GM19035 (cell line): ENCODE results near the gene RGS6.

Source experiments
- ATAC-seq: cut with Tn5 transposase; IDR thresholded peaks from one replicate; pipeline ENCODE4 v1.9.1; 2021; ENCODE audit not compliant: unreplicated experiment

RGS6 gene

GRCh38 chr14:72222046-72222445 lies 289.8 kb downstream of the RGS6 start:
- no peak for ATAC-seq

DNA sequence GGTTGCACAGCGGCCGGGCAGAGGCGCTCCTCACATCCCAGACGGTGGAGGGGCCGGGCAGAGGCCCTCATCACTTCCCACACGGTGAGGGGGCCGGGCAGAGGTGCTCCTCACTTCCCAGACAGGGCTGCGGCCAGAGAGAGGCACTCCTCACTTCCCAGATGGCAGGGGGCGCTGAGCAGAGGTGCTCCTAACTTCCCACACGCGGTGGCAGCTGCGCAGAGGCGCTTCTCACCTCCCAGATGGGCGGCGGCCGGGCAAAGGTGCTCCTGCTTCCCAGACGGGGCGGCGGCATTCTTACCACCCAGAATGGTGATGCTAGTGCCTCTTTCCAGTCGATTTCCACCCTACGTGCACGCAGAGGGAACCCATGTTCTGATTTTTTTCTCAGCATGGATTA lies 304.4 kb downstream of the RGS6 start:
- ATAC-seq, result no peak

GRCh38 chr14:72237722-72238666 lies 305.8 kb downstream of the RGS6 start:
- ATAC-seq, result no peak

DNA sequence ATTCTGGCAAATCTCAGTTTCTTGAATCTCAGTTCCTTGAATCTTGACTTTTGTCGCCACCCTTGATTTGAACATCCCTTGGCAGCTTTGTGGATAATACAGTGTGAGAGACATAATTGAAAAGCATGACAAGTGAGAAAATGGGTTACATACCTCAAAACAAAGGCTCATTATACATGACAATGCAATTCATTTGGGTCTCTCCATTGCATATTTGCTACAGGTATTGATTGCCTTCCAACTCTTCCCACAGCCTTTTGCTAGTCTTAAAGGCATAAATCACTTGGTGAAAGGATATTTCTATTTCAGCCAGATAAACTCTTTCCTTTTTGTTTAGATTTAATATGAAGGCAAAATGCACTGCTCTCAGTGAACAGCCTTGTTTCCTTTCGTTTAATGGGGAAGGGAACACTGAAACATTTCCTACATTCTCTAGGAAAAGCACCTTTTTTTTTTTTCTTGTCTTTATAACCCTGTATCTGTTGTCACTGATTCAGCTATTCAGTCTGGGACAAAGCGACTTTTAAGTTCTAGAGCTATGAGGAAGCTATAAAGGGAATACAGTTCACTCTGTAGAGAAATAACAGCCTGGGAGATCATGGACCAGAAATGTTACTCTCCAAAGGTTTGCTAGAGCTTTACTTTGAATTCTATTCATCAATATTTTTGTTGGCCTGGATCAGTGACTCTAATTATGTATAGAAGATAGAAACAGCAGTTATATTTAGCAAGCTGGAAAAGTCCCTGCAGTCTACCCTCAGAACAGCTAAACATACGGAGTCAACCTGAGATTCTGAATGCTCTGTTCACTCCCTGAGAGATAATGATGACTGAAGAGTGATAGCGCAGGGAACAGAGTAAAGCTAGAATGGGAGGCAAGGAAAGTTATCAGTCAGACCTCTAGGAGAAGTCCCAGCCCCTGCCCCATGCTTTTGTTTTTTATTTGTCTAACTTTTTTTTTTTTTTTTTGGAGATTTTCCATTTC lies 311.4 kb downstream of the RGS6 start:
- no peak for ATAC-seq

GRCh38 chr14:72247896-72248465 lies 315.8 kb downstream of the RGS6 start:
- ATAC-seq, result no peak

DNA sequence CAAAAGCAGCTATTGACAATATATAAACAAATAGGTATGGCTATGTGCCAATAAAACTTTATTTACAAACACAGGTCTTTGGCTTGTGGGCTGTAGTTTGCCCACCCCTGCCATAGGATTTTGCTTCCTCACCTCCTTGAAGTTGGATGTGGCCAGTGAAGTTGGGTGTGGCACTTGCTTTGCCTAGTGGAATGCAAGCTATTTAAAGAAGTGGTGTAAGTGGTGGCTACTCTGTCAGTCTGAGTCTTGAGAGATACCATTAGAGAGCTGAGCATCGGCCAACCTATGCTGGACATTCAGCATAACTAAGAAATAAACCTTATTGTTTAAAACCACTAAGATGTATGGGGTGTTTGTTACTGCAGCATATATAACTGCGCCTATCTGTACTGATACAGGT lies 321.3 kb downstream of the RGS6 start:
- no peak for ATAC-seq

- ATAC-seq, result no peak
These were observed 322.1 kb downstream of the RGS6 start for GRCh38 chr14:72254202-72254936.

- no peak for ATAC-seq
These were observed 322.8 kb downstream of the RGS6 start for GRCh38 chr14:72254937-72255472.

GRCh38 chr14:72256055-72256454 lies 323.8 kb downstream of the RGS6 start:
- ATAC-seq, result no peak

DNA sequence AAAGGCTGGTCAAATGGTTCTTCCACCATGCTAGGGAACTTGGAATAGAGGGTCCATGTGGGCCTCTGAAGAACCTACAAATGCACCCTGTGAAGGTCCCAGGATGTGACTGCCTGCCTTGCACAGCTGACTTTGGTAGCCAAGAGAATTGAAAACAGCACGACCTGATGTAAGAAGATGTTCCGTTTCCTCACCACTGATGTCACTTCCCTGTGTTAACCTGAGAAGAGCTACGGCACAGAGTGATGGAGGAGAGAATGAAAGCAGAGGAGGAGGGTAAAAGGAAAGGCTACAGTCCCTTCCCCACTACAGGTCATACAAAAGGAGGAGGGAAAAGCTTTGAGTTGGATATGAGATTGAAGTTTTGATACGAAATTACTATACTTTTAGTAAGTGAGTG lies 328.8 kb downstream of the RGS6 start:
- ATAC-seq, result no peak

- no peak for ATAC-seq
These were observed 330.5 kb downstream of the RGS6 start for GRCh38 chr14:72262771-72263170.

DNA sequence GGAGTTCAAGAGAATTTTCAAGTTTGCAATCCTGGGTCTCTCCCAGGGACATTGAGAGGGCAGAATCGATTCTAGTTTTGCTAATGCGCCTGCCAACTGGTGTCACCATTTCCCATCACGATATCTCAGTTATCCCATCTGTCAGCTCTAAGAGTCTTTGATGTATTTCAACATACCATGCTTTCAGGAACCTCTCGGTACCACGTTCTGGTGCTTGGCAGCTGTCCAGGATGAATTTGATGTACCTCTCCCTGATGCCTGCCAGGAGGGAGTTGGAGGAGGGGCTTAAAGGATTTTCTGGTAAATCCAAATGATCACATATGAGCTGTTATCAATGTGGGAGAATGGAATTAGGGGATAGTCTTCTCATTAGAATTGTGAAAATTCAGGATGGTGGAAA lies 332.5 kb downstream of the RGS6 start:
- no peak for ATAC-seq

DNA sequence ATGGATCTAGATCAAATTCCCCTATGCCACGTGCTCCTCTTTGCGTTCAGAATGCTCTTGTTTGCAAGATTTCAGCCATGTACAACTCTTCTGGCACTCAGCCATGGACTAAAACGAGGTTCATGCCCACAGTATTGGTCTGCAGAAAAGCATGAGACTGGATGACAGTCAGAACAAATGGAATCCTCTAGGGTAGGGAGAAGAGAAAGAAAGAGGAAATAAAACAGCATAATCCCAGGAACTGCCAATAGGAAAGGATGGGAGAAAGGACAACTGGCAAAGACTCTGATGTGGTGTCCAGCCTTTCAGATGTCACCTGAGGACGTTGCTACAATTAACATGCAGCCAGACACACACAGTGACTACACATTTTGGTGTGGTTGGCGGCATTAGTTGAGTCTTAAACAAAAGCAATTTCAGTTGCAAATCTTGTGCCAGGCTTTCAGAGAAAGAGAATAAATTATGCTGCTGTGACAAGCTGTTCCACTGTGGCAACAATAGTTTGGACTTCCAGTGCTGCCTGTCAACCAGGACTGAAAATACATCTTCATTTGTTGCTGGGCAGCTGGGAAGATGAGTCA lies 338.0 kb downstream of the RGS6 start:
- no peak for ATAC-seq

- no peak for ATAC-seq
These were observed 338.5 kb downstream of the RGS6 start for GRCh38 chr14:72270749-72271148.

DNA sequence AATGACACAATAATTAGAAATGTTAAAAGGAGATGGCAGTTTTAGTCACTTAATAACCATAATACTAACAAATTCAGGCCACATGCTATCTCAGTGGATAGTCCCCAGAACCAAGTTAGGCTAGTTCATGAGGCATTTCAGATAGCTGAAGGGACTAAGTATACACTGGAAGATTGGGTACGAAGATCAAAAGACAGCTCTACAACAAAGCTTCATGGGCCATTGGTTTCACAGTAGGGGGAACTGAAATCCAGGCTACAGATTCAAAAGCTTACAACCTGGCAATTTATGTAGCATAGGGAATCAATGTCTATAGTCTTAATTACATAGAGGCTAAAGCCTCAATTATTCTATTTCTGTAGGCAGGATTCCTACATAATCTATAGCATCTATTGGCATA lies 343.0 kb downstream of the RGS6 start:
- no peak for ATAC-seq

DNA sequence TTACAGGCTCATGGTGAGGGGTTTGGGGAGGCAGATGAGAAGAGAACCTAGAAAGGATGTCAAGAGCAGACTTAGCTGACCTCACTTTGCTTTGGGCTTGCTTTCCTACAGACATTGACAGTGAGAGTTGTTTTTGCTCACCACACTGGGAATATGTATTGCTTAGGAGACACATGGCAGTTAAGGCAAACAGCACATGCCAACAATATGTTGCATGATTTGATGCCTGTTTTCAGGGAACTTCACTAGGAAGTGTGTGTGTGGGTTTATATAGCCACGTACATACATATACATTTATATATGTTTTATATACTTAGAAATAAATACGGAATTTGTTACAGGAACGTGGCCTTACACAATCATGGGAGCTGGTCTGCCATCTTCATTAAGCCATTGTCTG lies 346.1 kb downstream of the RGS6 start:
- no peak for ATAC-seq

- ATAC-seq, result no peak
These were observed 351.9 kb downstream of the RGS6 start for GRCh38 chr14:72284176-72284575.

DNA sequence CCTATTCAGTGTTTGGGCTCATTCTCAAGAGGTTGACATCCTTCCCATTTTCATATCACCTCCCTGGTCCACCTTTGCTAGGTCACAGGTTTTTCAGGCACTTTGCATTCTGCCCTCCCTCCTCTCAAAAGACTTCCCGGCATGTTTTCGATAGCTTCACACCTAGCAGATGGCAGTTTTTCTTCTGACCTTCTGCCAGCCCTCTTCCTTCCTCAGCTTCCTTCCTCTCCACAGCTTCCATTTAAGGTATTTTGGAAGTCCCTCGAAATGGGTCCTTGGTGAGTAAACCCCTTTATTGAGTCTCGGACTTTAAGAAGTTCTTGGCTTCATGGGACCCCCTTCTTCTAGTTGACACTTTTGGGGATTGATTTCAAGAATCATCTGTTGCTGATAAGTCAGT lies 358.0 kb downstream of the RGS6 start:
- ATAC-seq, result no peak

DNA sequence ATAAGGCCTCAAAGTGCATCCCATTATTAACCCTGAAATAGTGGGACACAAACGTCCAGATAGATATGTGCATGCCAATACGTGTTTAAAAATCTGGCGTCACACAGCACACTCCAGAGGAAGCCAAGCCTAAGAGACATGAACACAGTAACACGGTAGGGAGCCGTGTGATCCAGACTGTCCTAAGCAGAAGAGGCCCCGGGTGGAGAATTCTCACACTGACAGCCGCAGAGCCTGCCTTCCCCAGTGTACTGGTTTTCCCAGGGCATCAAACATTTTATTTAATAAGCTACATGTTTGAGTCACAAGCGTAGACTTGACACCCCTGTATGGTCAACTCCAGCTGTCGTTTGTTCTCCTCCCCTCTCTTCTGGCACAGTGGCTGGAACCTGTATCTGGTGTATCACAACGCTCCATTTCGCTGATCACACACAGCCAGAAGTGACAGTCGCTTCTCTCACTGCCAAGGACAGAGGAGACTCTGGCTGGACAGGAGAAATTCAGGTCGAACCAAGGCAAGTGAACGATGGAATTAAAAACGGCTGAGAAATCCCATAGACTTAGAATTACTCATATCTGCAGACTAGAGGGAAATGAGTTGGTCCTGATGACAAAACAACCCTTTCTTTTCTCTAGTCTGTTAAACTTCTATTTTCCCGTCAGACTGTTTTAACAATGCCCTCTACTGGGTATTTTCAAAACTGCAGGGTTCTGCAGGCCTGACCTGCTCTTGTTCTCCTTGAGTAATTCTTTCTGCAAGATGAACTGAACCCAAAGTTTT lies 359.9 kb downstream of the RGS6 start:
- no peak for ATAC-seq
